H1 (cell line): ENCODE results near the gene TBC1D22A. TPM values are rescaled to one million over a fixed set of nuclear protein-coding genes. Genes with fewer than 3 reads are reported as not detected.

Experiments
- CTCF ChIA-PET: fragments of 300-600 bp; sonication (Branson Sonifier 250); formaldehyde crosslinking; loops from one replicate; lab custom pipeline; 2021; ENCODE audit not compliant: partially characterized antibody; lab: Charles Lee
- POLR2A ChIA-PET: fragments of 300-600 bp; sonication (Branson Sonifier 250); formaldehyde crosslinking; loops from one replicate; lab custom pipeline; 2021; ENCODE audit warnings: inconsistent platforms; ENCODE audit not compliant: partially characterized antibody; lab: Charles Lee
- DNase-seq, 2 experiments: peaks; one replicate each; pipeline versions ENCODE4 v3.0.0 to v3.0.0-alpha.2; 2010 to 2022; ENCODE audit warnings: low spot score in 2 of 2, low read depth in 1 of 2, mixed read lengths in 1 of 2
- FAIRE-seq: peaks from 2 replicates; lab custom pipeline; 2011; peaks lifted over from hg19 to GRCh38; lab: Jason Lieb, UNC
- H2AFZ ChIP-seq: 2 replicates; pipeline ENCODE4 v1.8.1; 2012; ENCODE audit warnings: low read length, inconsistent platforms
- H2AK5ac ChIP-seq: 2 replicates; pipeline ENCODE4 v1.6.1; 2013; ENCODE audit warnings: low read depth, low read length
- H2BK120ac ChIP-seq: replicated peaks from 2 replicates; pipeline ENCODE3; 2013; ENCODE audit warnings: low read depth, low read length, inconsistent platforms
- H2BK12ac ChIP-seq: 2 replicates; pipeline ENCODE4 v1.6.1; 2013; ENCODE audit warnings: low read depth, low read length
- H2BK15ac ChIP-seq: 2 replicates; pipeline ENCODE4 v1.6.1; 2013; ENCODE audit warnings: low read length
- H2BK20ac ChIP-seq: 2 replicates; pipeline ENCODE4 v1.6.1; 2013; ENCODE audit warnings: low read length
- H2BK5ac ChIP-seq: 2 replicates; pipeline ENCODE4 v1.6.1; 2013; ENCODE audit warnings: low read depth, low read length
- H3K14ac ChIP-seq: 2 replicates; pipeline ENCODE4 v1.6.1; 2013; ENCODE audit warnings: inconsistent platforms; ENCODE audit not compliant: insufficient read length
- H3K18ac ChIP-seq: 2 replicates; pipeline ENCODE4 v1.6.1; 2013; ENCODE audit warnings: low read length; ENCODE audit errors: extremely low read depth
- H3K23ac ChIP-seq: 2 replicates; pipeline ENCODE4 v1.6.1; 2013; ENCODE audit warnings: inconsistent platforms; ENCODE audit not compliant: insufficient read length
- H3K23me2 ChIP-seq: 2 replicates; pipeline ENCODE4 v1.6.1; 2013; ENCODE audit warnings: low read depth, low read length
- H3K27ac ChIP-seq: 2 replicates; pipeline ENCODE4 v1.6.1; 2011; ENCODE audit warnings: low read depth, low read length, inconsistent platforms
- H3K27me3 ChIP-seq, 4 experiments: replicated peaks in 1 of 4; 1 replicate in 1 of 4; 2 replicates in 3 of 4; pipeline versions ENCODE4 v1.6.1 to v1.8.1; 2011 to 2013; ENCODE audit warnings: low read length in 3 of 4, mild to moderate bottlenecking in 3 of 4, inconsistent platforms in 2 of 4, mixed read lengths in 2 of 4, moderate library complexity in 1 of 4; ENCODE audit not compliant: control insufficient read depth in 3 of 4, insufficient read depth in 3 of 4; ENCODE audit errors: extremely low read depth in 1 of 4
- H3K36me3 ChIP-seq, 4 experiments: 2 replicates each; pipeline versions ENCODE4 v1.6.1 to v1.8.1; 2011 to 2013; ENCODE audit warnings: mild to moderate bottlenecking in 4 of 4, low read length in 3 of 4, moderate library complexity in 2 of 4, control low read depth in 1 of 4, inconsistent platforms in 1 of 4; ENCODE audit not compliant: insufficient read depth in 4 of 4, control insufficient read depth in 2 of 4
- H3K4ac ChIP-seq: replicated peaks from 2 replicates; pipeline ENCODE3; 2013; ENCODE audit warnings: low read length, low read depth, mixed read lengths, inconsistent platforms; ENCODE audit not compliant: insufficient read length
- H3K4me1 ChIP-seq, 4 experiments: replicated peaks in 1 of 4; 1 replicate in 1 of 4; 2 replicates in 3 of 4; pipeline versions ENCODE4 v1.6.1 to v1.8.1; 2011 to 2013; ENCODE audit warnings: low read length in 3 of 4, inconsistent platforms in 2 of 4, mixed read lengths in 1 of 4; ENCODE audit not compliant: insufficient read depth in 4 of 4, control insufficient read depth in 3 of 4
- H3K4me2 ChIP-seq, 2 experiments: 2 replicates each; pipeline versions ENCODE4 v1.6.1 to v1.8.1; 2011 to 2013; ENCODE audit warnings: low read depth in 2 of 2, low read length in 2 of 2, control low read depth in 1 of 2, inconsistent platforms in 1 of 2, mild to moderate bottlenecking in 1 of 2; ENCODE audit not compliant: insufficient read depth in 1 of 2
- H3K4me3 ChIP-seq, 4 experiments: fragments of 200-600, 300-600 bp in 1 of 4; sonication (generic), shearing (Covaris generic), sonication (Bioruptor Twin) in 1 of 4; 2 replicates each; pipeline versions ENCODE4 v1.5.1 to v1.8.1; 2011 to 2016; ENCODE audit warnings: low read length in 4 of 4, low read depth in 3 of 4, control low read depth in 2 of 4, inconsistent platforms in 2 of 4, mild to moderate bottlenecking in 2 of 4, mixed read lengths in 1 of 4, moderate library complexity in 1 of 4; ENCODE audit not compliant: insufficient read depth in 2 of 4; ENCODE audit errors: extremely low read depth in 1 of 4
- H3K56ac ChIP-seq: replicated peaks from 2 replicates; pipeline ENCODE3; 2013; ENCODE audit warnings: low read depth, mild to moderate bottlenecking, mixed read lengths, low read length, inconsistent platforms; ENCODE audit not compliant: insufficient read length
- H3K79me1 ChIP-seq: 2 replicates; pipeline ENCODE4 v1.6.1; 2013; ENCODE audit warnings: low read depth, low read length, control low read depth
- H3K79me2 ChIP-seq, 2 experiments: 2 replicates each; pipeline versions ENCODE4 v1.6.1 to v1.8.1; 2012 to 2013; ENCODE audit warnings: low read length in 2 of 2, mild to moderate bottlenecking in 2 of 2, inconsistent platforms in 1 of 2; ENCODE audit not compliant: insufficient read depth in 2 of 2, control insufficient read depth in 1 of 2
- H3K9ac ChIP-seq, 4 experiments: replicated peaks in 1 of 4; 1 replicate in 1 of 4; 2 replicates in 3 of 4; pipeline versions ENCODE4 v1.6.1 to v1.8.1; 2011 to 2013; ENCODE audit warnings: low read depth in 3 of 4, low read length in 3 of 4, control low read depth in 2 of 4, mild to moderate bottlenecking in 2 of 4, moderate library complexity in 2 of 4, inconsistent platforms in 1 of 4; ENCODE audit errors: extremely low read depth in 1 of 4
- H3K9me3 ChIP-seq, 2 experiments: 2 replicates each; pipeline versions ENCODE4 v1.6.1 to v1.8.1; 2012 to 2013; ENCODE audit warnings: mild to moderate bottlenecking in 2 of 2, moderate library complexity in 2 of 2, control low read depth in 1 of 2, inconsistent platforms in 1 of 2, low read depth in 1 of 2, low read length in 1 of 2, mixed read lengths in 1 of 2; ENCODE audit not compliant: insufficient read depth in 2 of 2
- H4K20me1 ChIP-seq, 2 experiments: replicated peaks in 1 of 2; 2 replicates each; pipeline versions ENCODE3 to v1.8.1; 2011 to 2013; ENCODE audit warnings: inconsistent platforms in 2 of 2, low read length in 2 of 2, mild to moderate bottlenecking in 1 of 2; ENCODE audit not compliant: insufficient read depth in 2 of 2, control insufficient read depth in 1 of 2
- H4K5ac ChIP-seq: 2 replicates; pipeline ENCODE4 v1.6.1; 2013; ENCODE audit warnings: low read length, low read depth, mixed read lengths, inconsistent platforms; ENCODE audit not compliant: insufficient read length
- H4K8ac ChIP-seq: 2 replicates; pipeline ENCODE4 v1.8.0; 2013; ENCODE audit warnings: mild to moderate bottlenecking, moderate library complexity, low read length, inconsistent platforms; ENCODE audit not compliant: insufficient read depth; ENCODE audit errors: extremely low read depth
- H4K91ac ChIP-seq: replicated peaks from 2 replicates; pipeline ENCODE3; 2013; ENCODE audit warnings: low read length, mixed read lengths, inconsistent platforms; ENCODE audit not compliant: insufficient read length
- CBX8 ChIP-seq: fragments of 300-800, 300-1000 bp; sonication (generic); IDR thresholded peaks from 2 replicates; pipeline ENCODE4 v1.7.1; 2016; ENCODE audit warnings: low read depth, low read length, borderline replicate concordance
- RBBP5 ChIP-seq: IDR thresholded peaks from 2 replicates; pipeline ENCODE4 v1.7.1; 2012; ENCODE audit warnings: low read depth, mild to moderate bottlenecking, inconsistent platforms, low read length, moderate library complexity, borderline replicate concordance
- SIN3A ChIP-seq, 2 experiments: IDR thresholded peaks in 1 of 2; conservative IDR thresholded peaks in 1 of 2; 2 replicates each; pipeline ENCODE4 v1.6.1; 2011 to 2012; ENCODE audit warnings: low read length in 2 of 2, improper control_type of control experiment in 1 of 2, low read depth in 1 of 2, mild to moderate bottlenecking in 1 of 2
- SIX5 ChIP-seq: IDR thresholded peaks from 2 replicates; pipeline ENCODE4 v1.6.1; 2011; ENCODE audit warnings: mild to moderate bottlenecking, low read depth, low read length
- SP2 ChIP-seq: IDR thresholded peaks from 2 replicates; pipeline ENCODE4 v1.6.1; 2012; ENCODE audit warnings: mild to moderate bottlenecking, low read length, inconsistent platforms
- WGBS, 2 experiments: shearing (Covaris generic) in 1 of 2; methylation state at CpG; one replicate each; pipeline versions ENCODE4 v1.1.6 to v1.1.7; 2013 to 2015; ENCODE audit warnings: low lambda C conversion rate in 2 of 2, mixed read lengths in 2 of 2, inconsistent platforms in 1 of 2, low coverage in 1 of 2, missing lambda C conversion rate in 1 of 2; ENCODE audit not compliant: insufficient replicate concordance in 2 of 2, insufficient coverage in 1 of 2, insufficient read length in 1 of 2; ENCODE audit errors: extremely low coverage in 1 of 2, missing lambda C conversion rate in 1 of 2; 5-methylcytosine and 5-hydroxymethylcytosine counted together
- polyA plus RNA-seq, 7 experiments: library from polyadenylated mRNA; depleted of rRNA in 3 of 7; stranded (reverse) in 5 of 7; unstranded in 2 of 7; fragments of >200 nt in 5 of 7; fragments of 200-250 nt in 2 of 7; gene quantifications; 1 replicate in 5 of 7; 2 replicates in 1 of 7; 4 replicates in 1 of 7; pipeline versions ENCODE4 v1.2.1 to v1.2.3, GENCODE V29; 2011 to 2013; ENCODE audit warnings: missing spikeins in 2 of 7, mixed read lengths in 2 of 7
- total RNA-seq: library from RNA; stranded (reverse); fragmentation: NEBNext Ultra II Directional; extraction: Animal tissue kit (Norgen Biotek cat#: 25700); gene quantifications from 2 replicates; pipeline ENCODE4 v1.2.1, GENCODE V29; 2021

Gene TBC1D22A
- total and polyA plus RNA-seq, 2 of the 8 experiments (the other 6 are each of a cell fraction or from before 2014, with no cell fraction given), result 11.9 to 18.4 TPM

DNA sequence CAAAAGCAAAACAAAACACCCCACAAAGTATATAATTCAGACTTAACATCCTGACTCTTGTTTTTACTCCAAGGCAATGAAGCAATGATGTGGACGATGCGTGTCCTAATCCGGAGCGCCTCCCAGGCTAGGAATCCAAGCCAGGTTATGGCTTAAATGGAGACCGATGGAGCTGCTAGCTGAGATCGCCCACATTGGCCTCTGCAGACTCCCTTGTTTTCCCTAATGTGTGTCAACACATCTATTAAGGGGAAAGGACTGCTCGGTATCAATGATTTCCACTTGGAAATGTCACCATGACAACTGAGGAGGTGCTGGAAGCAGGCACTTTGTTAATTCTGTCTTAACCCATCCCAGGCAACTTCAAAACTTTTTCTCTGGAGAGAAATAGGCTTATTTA lies 311.7 kb downstream of the TBC1D22A start:
- CTCF ChIA-PET, result no interaction called here
- peaks cover 0 to 3% of the 10 kb centered on the region in 2 experiments; a peak in 1 of 4 replicates for H3K79me2 ChIP-seq

More for the DNA sequence above, 311.7 kb downstream of the TBC1D22A start:
- H3K36me3 ChIP-seq, result no peaks in the 10 kb centered on the region; a peak in 1 of 8 replicates
- WGBS, 2 experiments, result 95% methylated on average over 7 of the region's 7 CpGs; no CpG with 5 or more reads in 1 of the 2 experiments
- no peak overlapping the region for H4K5ac ChIP-seq
- H2AK5ac ChIP-seq, result no peak overlapping the region
- no peaks in the 10 kb centered on the region for H3K27me3 ChIP-seq
- H2AFZ ChIP-seq, result no peak overlapping the region
- no peak overlapping the region for H3K9ac ChIP-seq
- H2BK15ac ChIP-seq, result no peak overlapping the region
- no peak overlapping the region for H3K18ac ChIP-seq
- no peak overlapping the region for H2BK20ac ChIP-seq
- DNase-seq, result no peak
- POLR2A ChIA-PET, result no interaction called here
- no peak overlapping the region for H3K4me3 ChIP-seq
- no peak overlapping the region for H3K56ac ChIP-seq
- no peak overlapping the region for H2BK12ac ChIP-seq
- H4K20me1 ChIP-seq, result peaks cover 0 to 2% of the 10 kb centered on the region in 2 experiments
- no peaks in the 10 kb centered on the region; a peak in 1 of 7 replicates for H3K4me1 ChIP-seq
- H3K9me3 ChIP-seq, result peaks cover 0 to 5% of the 10 kb centered on the region in 2 experiments; a peak in 1 of 4 replicates
- no peak for FAIRE-seq
- no peak overlapping the region for H3K14ac ChIP-seq
- H3K79me1 ChIP-seq, result peaks cover 2% of the 10 kb centered on the region; the same call in 1 of the 2 replicates
- no peak for TF ChIP-seq SP2
- no peak for TF ChIP-seq RBBP5
- no peak for TF ChIP-seq CBX8
- no peak for TF ChIP-seq SIX5
- no peak for TF ChIP-seq SIN3A (conservative IDR thresholded peaks at IDR 0.05 in 1 of 2, IDR thresholded peaks at IDR 0.05 in 1 of 2; ENCODE audit: low read depth in 1 of 2, low read length in 2 of 2)
- H4K8ac ChIP-seq, result no peak overlapping the region
- H2BK120ac ChIP-seq, result no peak overlapping the region
- H3K4ac ChIP-seq, result no peak overlapping the region
- H3K23ac ChIP-seq, result no peak overlapping the region
- no peak overlapping the region for H4K91ac ChIP-seq
- H2BK5ac ChIP-seq, result no peak overlapping the region
- no peaks in the 10 kb centered on the region for H3K23me2 ChIP-seq
- H3K27ac ChIP-seq, result no peak overlapping the region
- H3K4me2 ChIP-seq, result no peak overlapping the region
